Gastroesophageal sphincter (tissue), 4 donors: ENCODE measurements around the gene SERGEF. TPM values are rescaled to one million over a fixed set of nuclear protein-coding genes. Genes with fewer than 3 reads are reported as not detected.

Experiments used
- ATAC-seq: fragments of 150-250 bp; one replicate; pipeline ENCODE4 v1.9.1; 2016; ENCODE audit warnings: mild to moderate bottlenecking, moderate library complexity
- H3K27ac ChIP-seq, 4 donors: fragments of 200-600 bp; sonication (generic) in 3 of 4; 1 replicate in 3 of 4; 2 replicates in 1 of 4; pipeline ENCODE4 v1.5.1; 2016 to 2019
- H3K27me3 ChIP-seq: fragments of 200-600 bp; sonication (generic); one replicate; pipeline ENCODE4 v1.5.1; 2019
- H3K36me3 ChIP-seq, 2 donors: fragments of 200-600 bp; sonication (generic); one replicate each; pipeline ENCODE4 v1.5.1; 2019; ENCODE audit warnings: control low read depth in 1 of 2
- H3K4me1 ChIP-seq, 3 donors: fragments of 200-600 bp; sonication (generic); 1 replicate in 2 of 3; 2 replicates in 1 of 3; pipeline ENCODE4 v1.5.1; 2016 to 2019; ENCODE audit warnings: control low read depth in 2 of 3
- H3K4me3 ChIP-seq, 2 donors: fragments of 200-600 bp; sonication (generic); one replicate each; pipeline ENCODE4 v1.5.1; 2019; ENCODE audit warnings: mild to moderate bottlenecking in 1 of 2, moderate library complexity in 1 of 2
- H3K9me3 ChIP-seq, 3 donors: fragments of 200-600 bp; sonication (generic); one replicate each; pipeline ENCODE4 v1.5.1; 2017 to 2019; ENCODE audit warnings: control low read depth in 2 of 3
- CTCF ChIP-seq, 4 experiments: fragments of 200-600 bp in 2 of 4; fragments of 450-650 bp in 2 of 4; sonication (generic) in 1 of 4; IDR thresholded peaks; one replicate each; pipeline ENCODE4 v1.5.1; 2017 to 2019; ENCODE audit warnings: antibody characterized with exemption in 4 of 4, mild to moderate bottlenecking in 2 of 4, moderate library complexity in 2 of 4
- EP300 ChIP-seq: sonication (generic); formaldehyde crosslinking; IDR thresholded peaks from one replicate; pipeline ENCODE4 v1.6.1; 2017; ENCODE audit warnings: antibody characterized with exemption, mild to moderate bottlenecking
- POLR2A ChIP-seq, 2 donors: fragments of 450-650 bp; IDR thresholded peaks; one replicate each; pipeline ENCODE4 v1.6.1; 2017; ENCODE audit warnings: antibody characterized with exemption in 2 of 2, mild to moderate bottlenecking in 2 of 2, moderate library complexity in 1 of 2
- POLR2AphosphoS5 ChIP-seq: sonication (generic); formaldehyde crosslinking; IDR thresholded peaks from one replicate; pipeline ENCODE4 v1.6.1; 2017; ENCODE audit warnings: antibody characterized with exemption
- WGBS, 2 donors: methylation state at CpG; one replicate each; pipeline ENCODE4 v1.1.5; 2018; ENCODE audit warnings: low coverage in 1 of 2; 5-methylcytosine and 5-hydroxymethylcytosine counted together
- total RNA-seq, 4 donors: library from RNA; depleted of rRNA; stranded (reverse); fragments of >200 nt; gene quantifications; one replicate each; pipeline ENCODE4 v1.1.0, GENCODE V29; 2016

Gene SERGEF
- total RNA-seq, 4 donors from 2014 or later, result 35.5 to 42.5 (median 36.3) TPM

- H3K9me3 ChIP-seq, result no peaks in the 10 kb centered on the region
- H3K4me3 ChIP-seq, result no peak overlapping the region
- ATAC-seq, result no peak
- no peaks in the 10 kb centered on the region for H3K27me3 ChIP-seq
- H3K4me1 ChIP-seq, result no peaks in the 10 kb centered on the region
- TF ChIP-seq POLR2A (IDR thresholded peaks at IDR 0.05) (no peak), EP300 (no peak), POLR2AphosphoS5 (no peak), CTCF (IDR thresholded peaks at IDR 0.05) (no peak)
- peaks cover 0 to 15% of the 10 kb centered on the region in 2 donors for H3K36me3 ChIP-seq
- WGBS, 2 donors, result 63 to 90% methylated on average over 2 to 3 of the region's 3 CpGs
- H3K27ac ChIP-seq, result no peak overlapping the region
These were observed 145.5 kb downstream of the SERGEF start for GRCh38 chr11:17867341-17867740.

GRCh38 chr11:17865765-17866428 is 146.9 kb downstream of the SERGEF start:
- H3K4me3 ChIP-seq, result no peak overlapping the region
- H3K36me3 ChIP-seq, result peaks cover 0 to 15% of the 10 kb centered on the region in 2 donors
- no peaks in the 10 kb centered on the region for H3K9me3 ChIP-seq
- TF ChIP-seq POLR2A (IDR thresholded peaks at IDR 0.05) (no peak), POLR2AphosphoS5 (no peak), EP300 (no peak), CTCF (IDR thresholded peaks at IDR 0.05) (no peak)
- no peak for ATAC-seq
- H3K4me1 ChIP-seq, result no peaks in the 10 kb centered on the region
- 50 to 68% methylated on average over 2 to 3 of the region's 3 CpGs for WGBS, 2 donors
- H3K27ac ChIP-seq, result no peak overlapping the region
- no peaks in the 10 kb centered on the region for H3K27me3 ChIP-seq

- 31 to 39% methylated on average over 2 to 3 of the region's 3 CpGs for WGBS, 2 donors
- no peak for ATAC-seq
- Histone ChIP-seq H3K27ac (no peak overlapping the region), H3K4me1 (no peaks in the 10 kb centered on the region), H3K36me3 (peaks cover 0 to 15% of the 10 kb centered on the region in 2 donors), H3K9me3 (no peaks in the 10 kb centered on the region), H3K27me3 (no peaks in the 10 kb centered on the region), H3K4me3 (no peak overlapping the region)
- no peak for TF ChIP-seq EP300
- TF ChIP-seq POLR2A (IDR thresholded peaks at IDR 0.05), result no peak
- no peak for TF ChIP-seq CTCF (IDR thresholded peaks at IDR 0.05)
- TF ChIP-seq POLR2AphosphoS5, result no peak
These were observed 148.3 kb downstream of the SERGEF start for GRCh38 chr11:17864478-17864941.

GRCh38 chr11:17861036-17861755 is 151.7 kb downstream of the SERGEF start:
- H3K36me3 ChIP-seq, result peaks cover 0 to 13% of the 10 kb centered on the region in 2 donors
- H3K4me3 ChIP-seq, result no peak overlapping the region
- no peaks in the 10 kb centered on the region for H3K27me3 ChIP-seq
- H3K4me1 ChIP-seq, result no peaks in the 10 kb centered on the region
- TF ChIP-seq EP300 (no peak), POLR2AphosphoS5 (no peak), POLR2A (IDR thresholded peaks at IDR 0.05) (no peak), CTCF (IDR thresholded peaks at IDR 0.05) (no peak)
- H3K27ac ChIP-seq, result no peak overlapping the region
- 90 to 97% methylated on average over 5 of the region's 5 CpGs for WGBS, 2 donors
- H3K9me3 ChIP-seq, result no peaks in the 10 kb centered on the region
- ATAC-seq, result no peak
